GM19099 (cell line): ENCODE measurements around the gene MS4A4E.

ENCODE experiments used
- POLR2A ChIP-seq: IDR thresholded peaks from 3 replicates; pipeline ENCODE4 v1.6.1; 2011; ENCODE audit warnings: low read depth; ENCODE audit not compliant: insufficient read length; ENCODE audit errors: extremely low read depth

The MS4A4E gene

GRCh38 chr11:60242740-60243239 is at the start of gene MS4A4E:
Gene MS4A4E, minus strand, starts transcription at chr11:60243137. Its CDS starts 13,082 bp downstream, at chr11:60230055.
- no peak for TF ChIP-seq POLR2A

DNA sequence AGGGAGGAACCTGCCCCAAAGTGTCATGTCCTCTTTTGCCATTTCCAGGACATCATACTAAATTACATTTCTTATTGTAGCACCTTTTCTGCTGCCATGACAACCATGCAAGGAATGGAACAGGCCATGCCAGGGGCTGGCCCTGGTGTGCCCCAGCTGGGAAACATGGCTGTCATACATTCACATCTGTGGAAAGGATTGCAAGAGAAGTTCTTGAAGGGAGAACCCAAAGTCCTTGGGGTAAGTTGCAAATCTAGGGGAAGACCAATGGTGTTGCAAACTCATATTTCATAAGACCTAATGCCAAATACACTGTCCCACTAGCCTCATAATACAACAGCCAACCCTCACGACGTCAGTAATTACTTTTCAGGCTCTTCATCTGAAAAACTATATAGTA is 49.2 kb upstream of the MS4A4E start:
- no peak for TF ChIP-seq POLR2A

DNA sequence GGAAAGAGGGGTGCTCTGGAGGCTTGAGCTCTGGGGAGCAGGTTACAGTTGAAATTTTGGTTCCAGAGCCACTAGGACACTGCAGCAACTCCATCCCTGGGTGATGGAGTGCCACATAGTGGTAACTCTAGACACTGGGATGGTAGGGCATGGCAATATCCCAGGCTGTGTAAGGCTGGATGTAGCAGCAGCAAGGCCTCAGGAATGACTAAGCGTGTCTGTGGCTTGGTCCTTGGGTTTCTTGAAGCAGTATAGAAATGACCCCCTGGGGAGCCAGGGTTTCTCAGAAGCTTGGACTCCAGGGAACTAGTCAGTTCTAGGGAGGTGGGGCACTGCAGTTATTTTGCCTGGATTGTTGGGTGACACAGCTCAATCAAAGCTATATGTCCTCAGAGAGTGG is 45.6 kb upstream of the MS4A4E start:
- TF ChIP-seq POLR2A, result no peak

DNA sequence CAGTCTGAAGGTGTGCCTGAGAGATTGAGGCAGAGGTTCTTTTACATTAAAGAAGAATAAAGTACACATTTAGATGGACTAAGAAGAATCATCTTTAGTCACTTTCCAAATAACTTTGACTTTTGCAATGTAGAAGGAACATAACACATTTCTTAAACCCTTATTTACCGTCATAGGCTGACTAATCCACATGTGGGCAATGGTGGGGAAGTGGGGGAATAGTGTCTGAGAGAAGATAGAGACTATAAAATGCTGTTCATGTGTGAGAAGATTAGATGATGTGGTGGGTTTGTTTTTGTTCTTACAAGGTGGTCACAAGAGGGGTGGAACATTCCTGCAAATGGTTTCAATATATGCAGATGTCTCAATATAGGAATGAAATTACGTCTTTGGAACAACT is 39.3 kb upstream of the MS4A4E start:
- no peak for TF ChIP-seq POLR2A

GRCh38 chr11:60281485-60281884 is 38.5 kb upstream of the MS4A4E start:
- TF ChIP-seq POLR2A, result no peak

DNA sequence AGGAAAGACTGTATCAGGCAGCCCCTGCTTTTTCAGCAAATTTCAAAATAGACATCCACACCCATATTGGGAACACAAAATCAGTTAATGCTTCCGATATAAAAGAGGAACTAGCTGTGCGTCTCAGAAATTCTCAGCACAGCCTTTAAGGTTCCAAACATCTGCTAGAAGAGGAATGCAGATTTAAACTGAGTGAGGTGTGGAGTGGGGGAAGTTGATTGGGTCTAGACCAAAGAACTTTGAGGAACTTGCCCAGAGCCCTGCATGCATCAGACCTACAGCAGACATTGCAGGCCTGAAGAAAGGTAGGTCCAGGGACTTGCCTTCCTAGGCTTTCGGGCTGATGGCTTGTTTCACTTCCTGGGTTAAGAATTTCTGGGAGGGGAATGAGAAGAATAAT is 37.5 kb upstream of the MS4A4E start, which contains the start of gene MS4A4A:
Gene MS4A4A (plus strand): TSS at position 255 of the 400 bp plus-strand sequence. CDS start 10 bp downstream, at position 265.
- TF ChIP-seq POLR2A, result no peak

- no peak for TF ChIP-seq POLR2A
Observed at GRCh38 chr11:60274416-60274815, 31.5 kb upstream of the MS4A4E start.

GRCh38 chr11:60265373-60266214 is 22.7 kb upstream of the MS4A4E start:
- TF ChIP-seq POLR2A, result no peak

DNA sequence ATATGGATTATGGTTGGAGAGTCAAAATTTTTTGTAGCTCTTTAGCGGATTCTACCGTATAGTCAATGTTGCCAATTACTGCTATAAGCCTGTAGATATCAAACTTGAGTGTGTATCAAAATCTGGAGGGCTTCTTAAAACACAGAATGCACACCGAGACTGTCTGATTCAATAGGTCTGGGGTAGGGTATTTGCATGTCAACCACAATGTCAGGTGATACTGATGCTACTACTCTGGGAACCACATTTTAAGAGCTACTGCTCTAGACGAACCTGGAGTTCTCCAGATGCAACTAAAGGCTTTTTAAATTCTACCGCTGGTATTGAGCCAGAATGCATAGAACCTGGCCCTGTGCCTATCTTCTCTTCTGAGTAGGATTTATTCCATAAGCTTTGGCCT is 21.7 kb upstream of the MS4A4E start:
- TF ChIP-seq POLR2A, result no peak

GRCh38 chr11:60263402-60263801 is 20.5 kb upstream of the MS4A4E start:
- TF ChIP-seq POLR2A, result no peak

DNA sequence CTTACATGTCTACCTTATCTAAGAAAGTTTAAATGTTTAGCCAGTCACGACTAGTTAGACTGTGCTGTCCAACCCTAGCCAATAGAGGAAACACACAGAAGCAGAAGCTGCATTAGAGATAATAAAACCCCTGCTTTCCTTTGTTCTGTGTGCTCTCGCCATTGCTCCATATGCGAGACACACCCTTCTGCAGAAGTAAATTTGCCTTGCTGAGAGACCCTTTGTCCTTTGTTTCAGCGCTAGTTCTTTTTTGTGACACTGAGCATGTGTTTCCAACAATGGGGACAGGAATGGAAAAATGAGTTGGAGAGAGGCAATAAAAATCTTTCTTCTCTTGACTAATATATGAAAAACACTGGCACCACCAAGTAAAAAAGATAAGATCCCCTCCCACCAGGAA is 18.1 kb upstream of the MS4A4E start:
- no peak for TF ChIP-seq POLR2A

- no peak for TF ChIP-seq POLR2A
Observed at GRCh38 chr11:60257956-60258722, 15.2 kb upstream of the MS4A4E start.

DNA sequence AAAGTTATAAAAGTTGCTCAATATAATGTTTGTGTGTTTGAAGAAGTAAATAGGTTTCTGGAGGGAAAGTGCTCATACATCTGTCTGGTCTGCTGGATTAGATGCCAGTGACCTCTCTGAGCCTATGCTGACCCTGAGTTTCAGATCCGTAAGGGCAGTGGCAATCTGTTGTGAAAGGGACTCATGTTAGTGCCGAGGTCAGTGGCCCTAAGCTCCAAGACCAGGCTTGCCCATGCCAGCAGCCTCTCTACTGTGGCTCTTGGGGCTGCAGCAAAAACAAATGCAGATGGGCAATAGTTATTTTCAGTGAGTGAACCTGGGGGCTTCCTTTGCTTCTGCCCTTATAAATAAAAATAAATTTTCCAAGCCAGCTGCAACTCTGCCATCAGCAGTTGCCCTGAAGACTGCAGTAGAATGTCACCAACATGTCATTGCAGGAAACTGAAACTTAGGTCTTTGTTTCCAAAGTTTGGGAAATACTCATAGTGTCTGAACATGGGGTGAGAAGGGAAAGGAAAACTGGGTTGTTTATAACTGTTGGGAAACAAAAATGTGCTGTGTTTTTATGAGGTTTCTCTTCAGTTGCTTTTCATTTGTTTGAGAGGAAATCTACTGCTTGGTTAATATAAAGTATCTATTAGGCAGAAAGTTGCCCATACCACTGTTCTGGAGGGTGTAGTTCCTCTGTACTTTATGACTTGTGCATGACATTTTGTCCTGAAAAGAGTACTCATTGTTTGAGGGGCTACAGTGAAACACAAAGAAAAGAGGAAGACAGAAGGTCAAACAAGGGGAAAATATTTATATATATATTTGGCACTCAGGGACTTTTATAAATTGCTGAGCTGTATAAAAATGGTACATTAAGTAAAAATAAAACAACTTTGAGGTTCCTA is 9.5 kb upstream of the MS4A4E start:
- TF ChIP-seq POLR2A, result no peak

DNA sequence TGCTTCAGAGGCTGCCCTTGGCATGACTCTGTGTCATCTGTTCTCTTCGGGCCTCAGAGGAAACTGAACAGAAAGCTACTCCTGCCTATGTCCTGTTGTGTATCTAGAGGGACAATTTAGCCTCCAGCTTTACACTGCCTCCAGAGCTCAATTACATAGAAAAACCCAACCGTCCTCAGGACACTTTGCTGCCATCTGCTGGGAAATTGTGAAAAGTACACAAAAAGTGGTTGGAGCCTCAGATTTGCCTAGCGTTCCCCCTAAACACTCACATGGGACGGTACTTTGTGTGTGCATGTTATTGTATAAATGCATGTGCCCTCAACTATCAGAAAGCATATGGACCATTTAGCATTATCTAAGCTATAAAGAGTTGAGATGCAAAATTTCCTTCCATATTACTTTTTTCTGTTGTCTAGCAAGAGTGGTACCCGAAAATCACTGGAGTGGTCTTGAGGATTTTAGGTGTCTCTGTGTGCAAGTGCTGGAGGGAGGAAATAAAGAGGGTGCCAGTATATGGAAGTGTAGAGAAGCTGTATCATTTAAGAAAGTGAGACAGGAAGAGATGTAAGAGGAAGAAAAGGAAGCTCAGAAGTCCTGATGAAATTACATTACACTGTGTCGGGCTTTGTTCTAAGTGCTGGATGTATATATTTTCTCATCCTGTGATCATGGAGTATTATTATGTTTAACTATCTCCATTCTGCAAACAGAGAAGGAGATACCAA is 8.7 kb upstream of the MS4A4E start:
- TF ChIP-seq POLR2A, result no peak
